ENCODE data around the gene ANO3. TPM values are rescaled to one million over a fixed set of nuclear protein-coding genes. Genes with fewer than 3 reads are reported as not detected.

The ANO3 gene
- total and polyA plus RNA-seq, 5 experiments from 2014 or later, result not detected

DNA sequence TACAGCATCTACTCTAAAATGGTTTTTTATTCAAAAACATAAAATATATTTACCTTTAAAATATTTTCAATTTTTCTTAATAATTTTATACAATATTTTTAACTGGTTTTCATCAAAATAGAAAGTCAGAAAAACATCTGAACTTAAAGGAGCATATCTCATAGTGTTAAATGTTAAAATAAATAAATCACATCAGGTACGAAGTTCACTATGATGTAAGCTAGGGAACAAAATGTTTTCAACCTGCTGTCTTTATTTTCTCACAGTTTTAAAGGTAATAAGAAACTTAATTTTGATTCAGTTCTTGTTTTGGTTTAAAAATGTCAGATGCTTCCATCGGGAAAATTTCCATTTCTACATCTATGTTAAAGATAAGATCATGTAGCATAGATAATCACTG lies 142.5 kb downstream of the ANO3 start:
- ATAC-seq (no peak), DNase-seq (no peak)
- H3K36me3 Mint-ChIP-seq, result no peaks in the 10 kb centered on the region
- H3K4me3 Mint-ChIP-seq, result no peak overlapping the region
- H3K4me1 Mint-ChIP-seq, result no peaks in the 10 kb centered on the region
- no peaks in the 10 kb centered on the region for H3K27me3 Mint-ChIP-seq
- no peak overlapping the region for H3K27ac Mint-ChIP-seq
- peaks cover 0 to 7% (median 0%) of the 10 kb centered on the region in 9 donors for H3K9me3 Mint-ChIP-seq
- POLR2A ChIA-PET, result no interaction called here

DNA sequence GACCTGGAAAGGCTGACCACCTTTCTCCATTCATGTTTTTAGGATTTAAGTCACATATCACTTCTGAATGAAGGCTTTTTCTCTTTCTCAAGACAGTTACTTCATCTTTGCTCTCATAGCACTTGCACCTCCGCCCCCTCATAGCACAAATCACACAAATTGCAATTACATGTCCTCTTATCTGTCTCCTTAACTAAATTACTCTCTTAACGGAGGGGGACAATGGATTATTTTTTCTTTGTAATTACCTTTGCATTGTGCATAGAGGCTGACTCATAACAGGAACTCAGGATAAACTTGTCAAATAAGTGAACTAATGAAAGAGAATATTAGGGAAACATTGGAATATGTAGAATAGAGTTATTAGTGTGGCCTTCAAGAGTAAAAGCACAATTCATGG lies 145.5 kb downstream of the ANO3 start:
- no peaks in the 10 kb centered on the region for H3K36me3 Mint-ChIP-seq

DNA sequence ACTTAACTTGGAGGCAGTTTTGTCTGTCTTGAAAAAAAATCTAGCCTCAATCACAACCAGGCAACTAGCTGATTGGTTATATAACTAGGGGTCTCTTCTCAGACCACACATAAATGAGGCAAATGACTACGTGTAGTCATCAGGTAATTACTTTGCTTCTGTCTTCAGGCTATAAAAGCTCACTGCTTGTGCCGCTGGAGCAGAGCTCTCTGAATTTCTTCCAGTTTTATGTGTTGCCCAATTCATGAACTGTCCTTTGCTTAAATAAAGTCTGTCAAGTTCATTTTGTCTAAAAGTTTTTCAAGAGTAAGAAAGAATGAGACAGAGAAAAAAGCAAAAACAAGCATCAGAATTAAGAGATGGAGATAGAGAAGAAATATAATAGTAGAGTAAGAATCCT lies 146.8 kb downstream of the ANO3 start:
- DNase-seq, result no peak
- no peaks in the 10 kb centered on the region for H3K27me3 Mint-ChIP-seq
- no peak for ATAC-seq
- H3K4me1 Mint-ChIP-seq, result no peaks in the 10 kb centered on the region
- H3K4me3 Mint-ChIP-seq, result no peak overlapping the region
- H3K9me3 Mint-ChIP-seq, result peaks cover 0 to 11% (median 4%) of the 10 kb centered on the region in 9 donors
- no peaks in the 10 kb centered on the region for H3K36me3 Mint-ChIP-seq
- H3K27ac Mint-ChIP-seq, result no peak overlapping the region
- POLR2A ChIA-PET, result no interaction called here

More for the DNA sequence above, 145.5 kb downstream of the ANO3 start:
- Mint-ChIP-seq H3K4me3 (no peak overlapping the region), H3K27me3 (no peaks in the 10 kb centered on the region), H3K9me3 (peaks cover 0 to 11% (median 0%) of the 10 kb centered on the region in 9 donors), H3K4me1 (no peaks in the 10 kb centered on the region), H3K27ac (no peak overlapping the region)
- DNase-seq (no peak), ATAC-seq (no peak)
- POLR2A ChIA-PET, result no interaction called here

DNA sequence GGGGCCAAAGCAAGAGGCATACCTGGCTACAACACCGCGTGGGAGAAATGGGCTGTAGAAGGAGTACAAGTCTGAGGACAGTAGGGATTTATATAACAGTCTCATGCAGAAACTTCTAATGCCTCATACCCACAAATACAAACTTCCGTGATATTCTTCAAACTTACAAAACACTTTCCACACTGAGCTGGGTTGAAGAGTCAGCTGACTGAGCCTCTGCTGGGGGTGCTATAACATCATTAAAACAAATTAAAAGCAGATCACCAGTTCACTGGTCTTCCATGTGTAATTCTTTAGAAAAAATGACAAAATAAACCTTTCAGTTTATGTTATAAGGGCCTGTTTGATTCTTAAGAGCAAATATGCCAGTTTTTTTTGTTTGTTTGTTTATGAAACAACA lies 148.1 kb downstream of the ANO3 start:
- ATAC-seq, result no peak
- H3K4me3 Mint-ChIP-seq, result no peak overlapping the region
- H3K4me1 Mint-ChIP-seq, result no peaks in the 10 kb centered on the region
- DNase-seq, result no peak
- H3K36me3 Mint-ChIP-seq, result no peaks in the 10 kb centered on the region
- peaks cover 0 to 14% (median 7%) of the 10 kb centered on the region in 9 donors for H3K9me3 Mint-ChIP-seq
- POLR2A ChIA-PET, result no interaction called here
- no peaks in the 10 kb centered on the region for H3K27me3 Mint-ChIP-seq
- no peak overlapping the region for H3K27ac Mint-ChIP-seq

DNA sequence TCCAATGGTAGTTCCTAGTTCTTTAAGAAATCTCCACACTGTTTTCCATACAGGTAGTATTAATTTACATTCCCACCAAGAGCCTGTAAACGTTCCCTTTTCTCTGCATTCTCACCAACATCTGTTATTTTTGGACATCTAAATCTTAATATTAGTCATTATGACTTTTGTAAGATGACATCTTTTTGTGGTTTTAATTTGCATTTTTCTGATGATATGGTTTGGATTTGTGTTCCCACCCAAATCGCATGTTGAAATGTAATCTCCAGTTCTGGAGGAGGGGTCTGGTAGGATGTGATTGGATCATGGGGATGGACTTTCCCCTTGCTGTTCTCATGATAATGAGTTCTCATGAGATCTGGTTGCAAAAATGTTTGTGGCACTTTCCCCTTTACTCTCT lies 151.2 kb downstream of the ANO3 start:
- peaks cover 5 to 18% (median 13%) of the 10 kb centered on the region in 9 donors for H3K9me3 Mint-ChIP-seq

DNA sequence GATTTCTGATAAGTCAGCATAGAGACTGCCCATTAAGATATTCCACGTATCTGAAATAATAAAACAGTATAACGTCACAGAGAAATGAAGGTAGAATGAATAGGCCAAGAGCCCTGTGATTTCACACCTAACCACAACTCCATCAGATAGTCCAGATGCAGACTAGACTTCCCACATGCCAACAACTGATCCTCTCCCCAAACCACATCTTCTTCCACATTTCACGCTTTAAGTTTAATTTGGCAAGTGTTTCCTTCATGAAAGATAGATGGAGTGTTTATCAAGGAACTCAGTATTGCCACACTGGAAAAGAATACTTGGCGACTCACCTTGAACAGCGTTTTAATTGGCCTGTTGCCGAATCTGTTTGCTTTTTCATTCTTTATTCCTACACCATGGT lies 158.6 kb downstream of the ANO3 start:
- no peaks in the 10 kb centered on the region for H3K27me3 Mint-ChIP-seq
- H3K9me3 Mint-ChIP-seq, result peaks cover 0 to 13% (median 9%) of the 10 kb centered on the region in 9 donors

More for the DNA sequence above, 151.2 kb downstream of the ANO3 start:
- Mint-ChIP-seq H3K4me3 (no peak overlapping the region), H3K27ac (no peak overlapping the region), H3K36me3 (peaks cover 0 to 5% (median 0%) of the 10 kb centered on the region in 3 donors), H3K27me3 (no peaks in the 10 kb centered on the region), H3K4me1 (no peaks in the 10 kb centered on the region)
- DNase-seq (no peak), ATAC-seq (no peak)
- POLR2A ChIA-PET, result no interaction called here

DNA sequence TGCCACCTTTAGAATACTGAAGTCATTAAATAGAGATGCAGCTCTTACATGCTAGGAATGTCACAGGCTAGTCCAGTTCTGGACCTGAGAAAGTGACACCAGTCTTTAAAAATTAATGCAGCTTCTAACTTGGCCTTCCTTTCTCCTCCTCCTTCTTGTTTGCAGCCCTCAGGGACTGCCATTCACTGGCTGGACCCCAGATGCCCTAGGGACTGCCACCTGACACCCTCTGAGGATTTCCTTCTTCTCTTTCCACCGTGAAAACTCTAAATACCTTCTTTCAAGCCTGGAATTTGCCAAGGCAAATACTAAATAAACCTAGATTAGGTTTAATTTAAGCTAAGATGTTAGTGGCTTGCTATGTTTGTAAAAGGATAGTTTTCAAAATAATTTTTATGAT lies 161.7 kb downstream of the ANO3 start:
- Mint-ChIP-seq H3K4me1 (no peaks in the 10 kb centered on the region), H3K27ac (no peak overlapping the region), H3K27me3 (no peaks in the 10 kb centered on the region), H3K9me3 (peaks cover 0 to 10% (median 2%) of the 10 kb centered on the region in 9 donors), H3K36me3 (peaks cover 0 to 4% (median 0%) of the 10 kb centered on the region in 3 donors), H3K4me3 (no peak overlapping the region)
- POLR2A ChIA-PET, result no interaction called here
- DNase-seq (no peak), ATAC-seq (no peak)

More for the DNA sequence above, 158.6 kb downstream of the ANO3 start:
- DNase-seq, result no peak
- Mint-ChIP-seq H3K36me3 (peaks cover 0 to 9% (median 0%) of the 10 kb centered on the region in 3 donors), H3K4me1 (no peaks in the 10 kb centered on the region), H3K27ac (no peak overlapping the region), H3K4me3 (no peak overlapping the region)
- ATAC-seq, result no peak
- POLR2A ChIA-PET, result no interaction called here

DNA sequence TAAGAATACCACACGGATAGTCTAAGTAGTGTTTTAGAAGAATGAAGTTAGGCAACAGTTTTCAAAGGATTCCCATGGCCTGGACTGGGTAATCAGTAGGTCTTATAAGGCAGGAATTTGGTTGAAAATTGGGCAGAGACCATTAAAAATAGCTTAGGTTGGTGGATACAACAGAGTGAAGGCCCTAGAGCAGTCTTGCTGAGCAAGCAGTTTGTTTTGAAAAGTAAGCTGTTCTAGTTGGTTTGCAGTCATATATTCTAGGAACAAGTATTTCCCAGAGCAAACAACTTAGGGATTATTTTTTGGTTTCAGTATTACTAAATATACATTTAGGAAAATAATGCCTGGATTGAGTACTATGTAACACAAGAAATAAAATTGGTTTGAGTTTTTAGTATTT lies 175.3 kb downstream of the ANO3 start:
- Mint-ChIP-seq H3K27me3 (no peaks in the 10 kb centered on the region), H3K36me3 (no peaks in the 10 kb centered on the region), H3K9me3 (peaks cover 3 to 27% (median 5%) of the 10 kb centered on the region in 9 donors), H3K4me3 (no peak overlapping the region), H3K27ac (no peak overlapping the region), H3K4me1 (no peaks in the 10 kb centered on the region)
- ATAC-seq (no peak), DNase-seq (no peak)
- POLR2A ChIA-PET, result no interaction called here

DNA sequence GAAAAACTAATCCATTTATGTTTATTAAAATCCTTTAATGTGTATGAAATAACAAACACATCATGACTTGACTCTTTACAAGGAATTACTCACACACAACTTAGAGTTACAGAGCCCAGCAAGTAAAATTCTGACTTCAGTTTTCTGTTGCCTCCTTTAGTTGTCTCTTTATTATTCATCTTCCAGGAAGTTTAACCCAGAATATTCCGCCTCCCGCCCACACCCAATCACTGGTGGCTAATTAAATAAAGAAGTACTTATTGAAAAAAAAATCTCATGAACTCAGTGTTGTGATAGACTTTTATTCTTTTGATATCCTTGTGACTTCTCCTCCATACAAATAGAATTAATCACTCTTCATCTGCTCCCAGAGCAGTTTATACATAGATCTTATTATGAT lies 178.2 kb downstream of the ANO3 start:
- H3K4me1 Mint-ChIP-seq, result no peaks in the 10 kb centered on the region
- DNase-seq (no peak), ATAC-seq (no peak)
- H3K4me3 Mint-ChIP-seq, result no peak overlapping the region
- peaks cover 3 to 16% (median 10%) of the 10 kb centered on the region in 9 donors for H3K9me3 Mint-ChIP-seq
- POLR2A ChIA-PET, result no interaction called here
- H3K27me3 Mint-ChIP-seq, result no peaks in the 10 kb centered on the region
- H3K27ac Mint-ChIP-seq, result no peak overlapping the region
- no peaks in the 10 kb centered on the region for H3K36me3 Mint-ChIP-seq

DNA sequence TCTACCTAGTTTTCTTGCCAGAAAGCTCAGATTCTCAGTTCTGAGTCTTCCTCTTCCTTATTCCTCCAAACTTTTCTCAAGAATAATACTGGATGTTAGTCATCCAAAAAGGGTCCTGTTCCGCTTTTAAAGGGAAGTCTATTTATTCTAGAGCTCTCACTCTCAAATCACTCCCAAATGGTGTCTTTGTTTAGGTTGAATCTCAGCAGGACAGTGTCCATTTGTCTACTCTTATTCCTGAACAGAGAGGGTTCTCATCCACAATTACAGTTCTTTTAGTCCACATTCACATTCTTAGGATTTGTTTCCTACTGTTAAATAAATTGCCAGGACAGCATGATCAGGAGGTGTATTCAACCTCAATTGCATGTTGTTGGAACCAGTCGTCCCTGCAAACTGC lies 178.8 kb downstream of the ANO3 start:
- H3K4me1 Mint-ChIP-seq, result no peaks in the 10 kb centered on the region
- ATAC-seq (no peak), DNase-seq (no peak)
- no peak overlapping the region for H3K27ac Mint-ChIP-seq
- POLR2A ChIA-PET, result no interaction called here
- H3K27me3 Mint-ChIP-seq, result no peaks in the 10 kb centered on the region
- no peaks in the 10 kb centered on the region for H3K36me3 Mint-ChIP-seq
- no peak overlapping the region for H3K4me3 Mint-ChIP-seq
- H3K9me3 Mint-ChIP-seq, result peaks cover 0 to 12% (median 7%) of the 10 kb centered on the region in 9 donors

DNA sequence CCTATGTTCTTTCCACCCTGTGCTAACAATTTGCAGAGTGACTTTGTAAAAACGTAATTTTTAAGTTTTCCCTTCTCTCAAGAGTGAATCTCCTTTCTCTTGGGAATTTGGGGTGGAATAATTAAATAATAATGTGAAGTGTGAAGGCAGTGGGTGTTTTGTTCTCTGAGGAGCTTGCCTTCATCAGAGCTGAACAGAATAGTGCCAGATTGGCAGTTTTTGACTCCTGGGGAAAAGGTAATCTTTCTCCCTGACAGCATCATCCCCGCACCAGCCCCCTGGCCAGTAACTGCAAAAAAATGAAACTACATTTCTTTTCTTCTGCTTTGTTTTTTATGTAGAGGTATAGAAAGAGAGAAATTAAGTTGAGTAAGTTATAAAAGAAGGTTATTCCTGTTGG lies 180.3 kb downstream of the ANO3 start:
- Mint-ChIP-seq H3K4me3 (no peak overlapping the region), H3K27ac (no peak overlapping the region), H3K4me1 (no peaks in the 10 kb centered on the region), H3K9me3 (peaks cover 0 to 12% (median 6%) of the 10 kb centered on the region in 9 donors), H3K36me3 (no peaks in the 10 kb centered on the region), H3K27me3 (no peaks in the 10 kb centered on the region)
- POLR2A ChIA-PET, result no interaction called here
- ATAC-seq (no peak), DNase-seq (no peak)

DNA sequence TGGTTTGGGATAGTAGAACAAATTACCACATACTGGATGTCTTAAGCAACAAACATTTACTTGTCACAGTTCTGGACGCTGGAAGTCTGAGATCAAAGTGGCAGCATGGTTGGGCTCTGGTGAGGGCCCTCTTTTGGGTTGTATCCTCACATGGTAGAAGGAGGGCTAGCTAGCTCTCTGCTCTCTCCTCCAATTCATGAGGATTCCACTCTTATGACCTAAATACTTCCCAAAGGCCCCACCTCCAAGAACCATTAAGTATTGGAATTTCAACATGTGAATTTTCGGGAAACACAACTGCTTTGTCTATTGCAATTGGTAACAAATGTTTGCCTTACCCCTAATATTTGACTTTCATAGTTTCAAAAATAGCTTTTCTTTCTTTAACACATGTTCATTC lies 187.5 kb downstream of the ANO3 start:
- Mint-ChIP-seq H3K4me3 (no peak overlapping the region), H3K36me3 (no peaks in the 10 kb centered on the region), H3K9me3 (peaks cover 0 to 9% (median 3%) of the 10 kb centered on the region in 9 donors), H3K27ac (no peak overlapping the region), H3K4me1 (no peaks in the 10 kb centered on the region), H3K27me3 (no peaks in the 10 kb centered on the region)
- DNase-seq (no peak), ATAC-seq (no peak)
- POLR2A ChIA-PET, result no interaction called here

DNA sequence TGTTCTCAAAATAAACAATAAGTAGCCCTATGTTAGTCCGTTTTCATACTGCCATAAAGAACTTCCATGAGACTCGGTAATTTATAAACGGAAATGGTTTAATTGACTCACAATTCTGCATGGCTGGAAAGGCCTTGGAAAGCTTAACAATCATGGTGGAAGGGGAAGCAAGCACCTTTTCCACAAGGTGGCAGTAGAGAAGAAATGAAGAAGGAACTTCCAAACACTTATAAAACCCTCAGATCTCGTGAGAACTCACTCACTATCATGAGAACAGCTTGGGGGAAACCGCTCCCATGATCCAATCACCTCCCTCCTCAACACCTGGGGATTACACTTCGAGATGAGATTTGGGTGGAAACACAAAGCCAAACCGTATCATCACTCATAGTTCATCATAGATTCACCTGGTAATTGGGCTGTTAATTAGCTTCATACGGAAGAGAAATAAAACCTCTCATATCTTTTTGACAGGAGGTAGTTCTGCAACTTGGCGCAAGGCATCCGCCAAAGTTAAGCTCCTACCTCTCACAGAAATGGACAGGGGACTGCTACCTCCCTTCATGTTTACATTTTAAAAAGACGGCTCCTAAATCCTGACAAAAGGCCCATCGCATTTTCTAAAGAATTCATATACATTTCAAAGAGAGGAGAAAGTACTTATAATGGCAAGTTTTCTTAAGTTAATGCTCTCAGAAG lies 191.1 kb downstream of the ANO3 start:
- ATAC-seq, result no peak
- POLR2A ChIA-PET, result no interaction called here
- DNase-seq, result no peak
- H3K4me1 Mint-ChIP-seq, result no peaks in the 10 kb centered on the region
- no peaks in the 10 kb centered on the region for H3K36me3 Mint-ChIP-seq
- H3K27ac Mint-ChIP-seq, result no peak overlapping the region
- H3K4me3 Mint-ChIP-seq, result no peak overlapping the region
- H3K27me3 Mint-ChIP-seq, result no peaks in the 10 kb centered on the region
- H3K9me3 Mint-ChIP-seq, result peaks cover 0 to 9% (median 3%) of the 10 kb centered on the region in 9 donors

DNA sequence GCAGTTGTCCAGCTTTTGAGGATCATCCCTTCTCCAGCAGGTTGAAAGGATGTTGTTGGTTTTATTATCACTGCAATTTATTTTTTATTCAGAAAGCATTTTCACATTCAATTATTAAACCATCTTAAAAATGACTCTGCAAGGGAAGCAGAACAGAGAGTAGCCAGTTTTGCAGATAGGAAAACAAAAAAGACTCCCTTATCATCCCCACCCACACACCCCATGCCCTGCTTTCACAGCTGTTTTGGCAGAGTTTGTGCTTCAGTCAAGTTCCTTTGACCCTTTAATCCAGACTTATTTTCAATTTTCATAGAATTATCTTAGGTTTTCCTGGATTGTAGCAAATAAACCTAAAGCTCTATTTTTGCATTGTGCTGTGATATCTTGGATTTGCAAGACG lies 195.8 kb downstream of the ANO3 start:
- POLR2A ChIA-PET, result no interaction called here
- Mint-ChIP-seq H3K4me3 (no peak overlapping the region), H3K4me1 (no peaks in the 10 kb centered on the region), H3K27me3 (no peaks in the 10 kb centered on the region), H3K9me3 (peaks cover 0 to 10% (median 0%) of the 10 kb centered on the region in 9 donors), H3K36me3 (no peaks in the 10 kb centered on the region), H3K27ac (no peak overlapping the region)
- ATAC-seq, result no peak
- DNase-seq, result no peak
